GM19240 (cell line): ENCODE measurements around the gene TBC1D23.
"Not testable (repeated sequence)": the region's sequence is repeated elsewhere in the genome, so short reads cannot be mapped to it uniquely, and the experiment has no call there.

Experiments used
- DNase-seq: peaks from one replicate; pipeline ENCODE4 v3.0.0; 2011; ENCODE audit warnings: low spot score; ENCODE audit not compliant: insufficient read length

The TBC1D23 gene

DNA sequence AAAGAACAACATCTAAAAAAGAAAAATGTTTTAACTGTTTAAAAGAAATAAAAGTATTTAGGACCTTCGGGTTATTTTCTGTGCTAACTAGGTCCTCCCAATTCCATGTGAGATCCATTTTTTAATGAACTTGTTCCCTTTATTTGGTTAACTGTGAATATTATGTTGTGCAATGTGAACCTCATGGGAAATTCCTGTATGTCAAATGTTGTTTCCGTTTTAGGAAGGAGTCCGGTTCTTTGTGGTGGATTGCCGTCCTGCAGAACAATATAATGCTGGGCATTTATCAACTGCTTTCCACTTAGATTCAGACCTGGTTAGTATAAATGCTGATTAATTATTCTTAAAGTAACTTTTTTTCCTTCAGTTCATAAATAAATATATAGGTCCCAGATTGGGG lies 38.2 kb downstream of the TBC1D23 start:
- no peak for DNase-seq

DNA sequence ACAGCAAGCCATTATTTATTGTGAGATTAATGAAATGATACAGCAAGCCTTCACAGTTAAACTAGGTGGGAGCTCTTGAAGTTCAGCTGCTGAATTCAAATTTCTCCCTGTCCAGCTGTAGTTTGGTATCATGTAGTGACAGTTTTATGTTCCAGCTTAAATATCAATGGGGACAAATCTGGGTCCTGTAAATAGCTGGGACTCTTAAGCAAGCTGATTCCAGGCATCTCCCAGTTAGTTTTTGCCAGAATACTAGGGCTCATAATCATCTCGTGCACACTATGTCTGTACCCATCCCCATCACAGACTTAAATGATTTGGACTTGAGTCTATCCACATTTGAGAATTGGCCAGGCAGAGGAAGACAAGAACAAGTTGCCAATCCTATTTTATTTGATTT lies 45.9 kb downstream of the TBC1D23 start:
- no peak for DNase-seq

GRCh38 chr3:100310355-100310965 lies 49.7 kb downstream of the TBC1D23 start:
- DNase-seq, result no peak

- DNase-seq, result no peak
These were observed 50.2 kb downstream of the TBC1D23 start for GRCh38 chr3:100311011-100311410.

DNA sequence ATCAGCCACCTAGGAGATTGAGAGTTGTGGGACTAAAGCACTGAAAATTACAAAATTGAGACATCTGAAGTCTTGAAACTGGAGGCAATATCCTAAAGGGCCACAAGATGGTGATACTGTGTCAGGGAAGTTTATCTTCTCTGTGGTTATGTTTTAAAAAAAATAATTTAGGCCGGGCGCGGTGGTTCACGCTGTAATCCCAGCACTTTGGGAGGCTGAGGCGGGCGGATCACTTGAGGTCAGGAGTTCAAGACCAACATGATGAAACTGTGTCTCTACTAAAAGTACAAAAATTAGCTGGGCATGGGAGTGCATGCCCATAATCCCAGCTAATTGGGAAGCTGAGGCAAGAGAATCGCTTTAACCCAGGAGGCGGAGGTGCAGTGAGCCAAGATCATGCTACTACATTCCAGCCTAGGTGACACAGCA lies 55.9 kb downstream of the TBC1D23 start:
- no peak for DNase-seq

DNA sequence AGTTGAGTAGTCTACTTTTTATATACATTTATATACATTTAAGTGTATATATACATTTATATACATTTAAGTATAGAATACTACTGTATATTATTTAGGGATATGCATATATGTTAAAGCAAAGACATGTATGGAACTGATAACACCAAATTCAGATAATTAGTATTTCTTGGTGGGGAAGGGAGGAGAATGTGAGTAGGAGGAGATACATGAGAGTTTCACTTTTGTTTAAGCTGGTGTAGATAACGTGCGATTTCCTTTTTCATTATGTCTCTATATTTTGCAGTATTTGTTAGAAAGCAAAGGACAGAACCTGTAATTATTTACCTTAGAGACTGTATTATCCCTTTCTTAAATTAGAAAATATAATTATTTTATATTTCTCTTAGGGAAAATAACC lies 57.1 kb downstream of the TBC1D23 start:
- no peak for DNase-seq

- DNase-seq, result no peak
These were observed 59.2 kb downstream of the TBC1D23 start for GRCh38 chr3:100319951-100320350.

GRCh38 chr3:100324044-100324443 lies 63.3 kb downstream of the TBC1D23 start:
- DNase-seq, result no peak

DNA sequence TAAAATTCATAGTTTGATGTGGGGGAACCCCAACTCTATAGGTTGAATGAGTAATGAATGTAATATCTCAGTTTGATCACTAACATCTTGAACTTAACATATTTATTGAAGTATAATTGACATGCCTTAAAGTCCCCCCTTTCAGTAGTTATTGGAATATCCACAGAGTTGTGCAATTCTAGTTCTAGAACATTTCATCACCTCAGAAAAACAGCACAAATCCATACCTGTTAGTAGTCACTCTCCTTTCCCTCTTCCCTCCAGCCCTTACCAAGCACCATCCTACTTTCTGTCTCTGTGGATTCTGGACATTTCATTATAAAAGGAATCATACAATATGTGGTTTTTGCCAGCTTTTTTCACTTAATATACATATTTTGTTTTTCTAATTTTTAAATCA lies 65.0 kb downstream of the TBC1D23 start:
- no peak for DNase-seq

DNA sequence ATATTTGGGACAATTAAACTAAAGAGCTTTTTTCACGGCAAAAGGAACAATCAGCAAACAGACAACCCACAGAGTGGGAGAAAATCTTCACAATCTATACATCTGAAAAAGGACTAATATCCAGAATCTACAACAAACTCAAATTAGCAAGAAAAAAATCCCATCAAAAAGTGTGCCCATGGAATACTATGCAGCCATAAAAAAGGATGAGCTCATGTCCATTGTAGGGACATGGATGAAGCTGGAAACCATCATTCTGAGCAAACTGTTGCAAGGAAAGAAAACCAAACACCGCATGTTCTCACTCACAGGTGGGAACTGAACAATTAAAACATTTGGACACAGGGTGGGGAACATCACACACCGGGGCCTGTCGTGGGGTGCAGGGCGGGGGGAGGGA lies 66.6 kb downstream of the TBC1D23 start:
- DNase-seq, result not testable (repeated sequence)

DNA sequence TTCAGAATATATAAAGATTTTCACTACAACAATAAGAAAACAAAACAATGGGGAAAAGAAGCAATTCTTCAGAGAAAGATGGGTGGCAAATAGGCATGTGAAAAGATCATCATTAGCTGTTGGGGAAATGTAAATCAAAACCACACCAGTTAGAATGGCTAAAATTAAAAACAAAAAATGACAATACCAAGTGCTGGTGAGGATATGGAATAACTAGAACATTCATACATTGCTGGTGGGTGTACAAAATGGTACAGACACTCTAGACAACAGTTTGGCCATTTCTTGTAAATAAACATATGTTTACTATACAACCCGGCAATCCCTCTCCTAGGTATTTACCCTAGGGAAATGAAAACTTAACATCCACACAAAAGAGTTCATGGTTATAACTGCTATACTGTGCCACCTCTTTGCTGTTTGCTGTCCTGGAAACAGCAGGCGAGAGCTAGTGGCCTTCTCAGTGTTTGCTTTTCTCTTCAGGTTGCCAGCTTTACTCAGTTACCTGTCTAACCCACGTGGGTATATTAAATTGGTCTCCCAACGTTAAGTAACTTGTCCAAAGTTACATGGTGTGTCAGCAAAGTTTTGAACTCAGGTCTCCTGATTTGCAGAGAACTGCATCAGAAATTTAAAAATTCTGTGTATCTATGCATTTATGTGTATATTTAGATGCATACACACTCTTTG lies 69.2 kb downstream of the TBC1D23 start:
- DNase-seq, result no peak

DNA sequence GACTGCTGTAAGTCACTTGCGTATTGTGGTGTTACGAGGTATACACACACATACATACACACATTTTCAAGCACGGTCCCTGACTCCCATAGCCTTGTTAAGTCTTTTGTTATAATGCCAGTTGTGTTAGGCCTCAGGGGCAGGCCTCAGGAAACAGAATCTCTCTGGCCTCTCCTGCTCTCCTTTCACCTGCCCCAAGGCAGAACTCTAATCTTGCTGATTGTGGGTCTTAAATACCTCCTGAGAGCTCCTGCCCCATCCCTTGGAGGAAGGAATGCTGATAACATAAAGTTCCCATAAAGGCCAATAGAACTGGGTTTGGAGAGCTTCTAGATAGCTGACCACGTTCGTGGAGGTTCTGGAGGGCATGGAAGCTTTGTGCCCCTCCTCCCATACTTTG lies 69.9 kb downstream of the TBC1D23 start:
- no peak for DNase-seq

DNA sequence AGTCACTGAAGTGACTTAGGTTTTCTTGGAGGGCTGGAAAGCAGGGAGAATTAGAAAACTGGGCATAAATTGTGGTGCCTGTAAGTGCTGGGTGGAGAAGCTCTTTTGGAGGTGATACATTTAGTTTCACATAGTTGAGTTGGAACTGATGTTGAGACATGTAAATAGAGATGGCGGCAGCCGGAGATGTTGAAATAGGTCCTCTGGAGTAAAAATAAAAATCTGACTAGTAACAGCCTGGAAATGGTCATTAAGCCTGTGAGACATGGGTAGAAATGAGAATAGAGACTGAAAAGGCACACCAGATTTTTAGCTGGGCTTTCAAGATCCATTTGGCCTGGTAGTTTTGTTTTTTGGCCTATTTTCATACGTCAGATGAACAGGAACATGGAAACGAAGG lies 70.9 kb downstream of the TBC1D23 start:
- no peak for DNase-seq

GRCh38 chr3:100333051-100333450 lies 72.3 kb downstream of the TBC1D23 start:
- no peak for DNase-seq

GRCh38 chr3:100333970-100334487 lies 73.2 kb downstream of the TBC1D23 start:
- no peak for DNase-seq

DNA sequence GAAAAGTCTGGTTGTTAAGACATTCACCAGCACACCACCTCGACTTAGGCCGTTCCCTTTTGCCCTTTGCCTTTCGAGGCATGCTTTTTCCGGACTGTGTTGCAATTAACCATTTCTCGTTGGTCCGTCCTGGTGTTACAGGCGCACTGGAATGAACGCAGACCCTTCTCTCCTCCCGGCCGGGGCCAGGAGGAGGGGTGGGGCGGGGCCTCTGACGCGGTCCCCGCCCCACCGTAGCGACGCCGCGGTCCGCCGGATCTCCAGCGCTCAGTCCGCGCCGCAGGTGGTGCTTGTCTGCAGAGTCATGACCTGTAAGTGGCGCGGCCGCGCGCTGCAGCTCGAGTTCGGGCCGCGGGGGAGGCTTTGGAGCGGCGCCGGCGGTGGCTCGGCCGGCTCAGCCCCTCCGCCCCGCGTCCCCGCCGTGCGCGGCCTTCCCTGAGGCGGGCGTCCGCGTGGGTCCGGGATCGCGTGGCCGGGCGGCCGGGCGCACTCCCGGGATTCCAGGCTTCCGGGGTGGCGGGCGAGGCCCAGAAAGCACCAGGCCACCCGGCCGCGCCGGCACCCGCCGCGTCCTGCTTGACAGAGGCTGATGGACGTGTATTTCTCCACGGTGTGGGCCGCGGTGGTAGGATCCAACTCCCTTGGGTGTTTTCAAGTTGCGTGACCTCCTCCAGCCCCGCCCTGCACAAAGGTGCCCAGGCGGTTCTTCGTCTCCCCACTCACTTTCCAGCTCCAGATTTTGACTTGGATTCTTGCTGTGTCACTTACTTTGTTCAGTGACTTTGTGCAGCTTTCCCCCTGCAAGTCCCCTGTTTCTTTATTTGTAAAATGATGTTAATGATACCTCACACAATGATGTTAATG lies 73.9 kb downstream of the TBC1D23 start, which contains the start of gene NIT2:
Gene NIT2 (plus strand): TSS at position 270 of the 864 bp plus-strand sequence. CDS start 35 bp downstream, at position 305.
- DNase-seq, result peak; percentile 72

DNA sequence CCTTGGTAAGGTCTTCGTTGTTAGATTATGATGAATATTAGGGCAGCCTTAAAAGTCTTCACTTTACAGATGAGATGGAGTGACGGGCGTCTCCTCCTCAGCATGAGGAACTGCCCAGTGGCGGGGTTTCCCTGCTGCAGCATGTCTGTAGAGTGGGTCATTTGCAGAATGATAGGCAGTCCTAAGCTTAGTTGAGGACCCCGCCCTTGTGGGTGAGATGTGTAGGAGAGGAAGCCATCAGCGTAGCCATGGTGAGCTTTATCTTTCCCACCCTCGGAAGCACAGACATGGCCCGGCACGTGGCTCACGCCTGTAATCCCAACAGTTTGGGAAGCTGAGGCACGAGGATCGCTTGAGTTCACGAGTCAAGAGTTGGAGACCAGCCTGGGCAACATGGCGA lies 74.6 kb downstream of the TBC1D23 start:
- DNase-seq, result no peak

DNA sequence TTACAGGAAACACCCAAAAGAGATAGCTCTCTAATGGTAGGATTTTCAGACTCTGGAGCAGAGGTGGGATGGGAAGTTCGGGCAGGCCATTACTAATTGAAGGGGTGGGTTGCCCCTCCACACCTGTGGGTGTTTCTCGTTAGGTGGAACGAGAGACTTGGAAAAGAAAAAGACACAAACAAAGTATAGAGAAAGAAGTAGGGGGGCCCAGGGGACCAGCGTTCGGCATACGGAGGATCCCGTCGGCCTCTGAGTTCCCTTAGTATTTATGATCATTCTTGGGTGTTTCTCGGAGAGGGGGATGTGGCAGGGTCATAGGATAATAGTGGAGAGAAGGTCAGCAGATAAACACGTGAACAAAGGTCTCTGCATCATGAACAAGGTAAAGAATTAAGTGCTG lies 75.4 kb downstream of the TBC1D23 start:
- DNase-seq, result not testable (repeated sequence)

GRCh38 chr3:100338911-100339310 lies 78.1 kb downstream of the TBC1D23 start:
- no peak for DNase-seq

- no peak for DNase-seq
These were observed 79.0 kb downstream of the TBC1D23 start for GRCh38 chr3:100339786-100340185.

GRCh38 chr3:100340527-100340926 lies 79.7 kb downstream of the TBC1D23 start:
- no peak for DNase-seq

- no peak for DNase-seq
These were observed 87.9 kb downstream of the TBC1D23 start for GRCh38 chr3:100348727-100349126.
